HepG2 (cell line): ENCODE measurements around the gene LSM14B. TPM values are rescaled to one million over a fixed set of nuclear protein-coding genes. Genes with fewer than 3 reads are reported as not detected.

ENCODE experiments used
- CENPX ChIP-seq: sonication (generic); formaldehyde crosslinking; IDR thresholded peaks from 2 replicates; pipeline ENCODE4 v1.9.0; 2021; ENCODE audit warnings: mild to moderate bottlenecking, missing genetic modification reagents, moderate library complexity
- CHCHD3 ChIP-seq: sonication (generic); formaldehyde crosslinking; IDR thresholded peaks from 2 replicates; pipeline ENCODE4 v1.8.0; 2022; ENCODE audit warnings: mild to moderate bottlenecking, missing genetic modification reagents, moderate library complexity
- EZH2 ChIP-seq: conservative IDR thresholded peaks from 2 replicates; pipeline ENCODE4 v1.6.1; 2012; ENCODE audit warnings: mild to moderate bottlenecking, low read depth, low read length, moderate library complexity
- HNF4A ChIP-seq: sonication (generic); formaldehyde crosslinking; IDR thresholded peaks from 2 replicates; pipeline ENCODE4 v1.4.0; 2020; ENCODE audit warnings: missing genetic modification reagents
- HNF4G ChIP-seq, 2 experiments: sonication (generic) in 1 of 2; formaldehyde crosslinking in 1 of 2; IDR thresholded peaks; 2 replicates each; pipeline versions ENCODE4 v1.4.0 to v1.6.1; 2011 to 2020; ENCODE audit warnings: borderline replicate concordance in 2 of 2, low read depth in 2 of 2, mild to moderate bottlenecking in 2 of 2, low read length in 1 of 2, missing genetic modification reagents in 1 of 2, moderate library complexity in 1 of 2
- MTA3 ChIP-seq: sonication (generic); formaldehyde crosslinking; IDR thresholded peaks from 2 replicates; pipeline ENCODE4 v1.4.0; 2020; ENCODE audit warnings: missing genetic modification reagents
- NFE2L2 ChIP-seq: fragments of 150-350 bp; IDR thresholded peaks from 2 replicates; pipeline ENCODE4 v1.6.1; 2014; ENCODE audit warnings: low read length
- REL ChIP-seq: sonication (generic); formaldehyde crosslinking; conservative IDR thresholded peaks from 2 replicates; pipeline ENCODE4 v1.8.0; 2022; ENCODE audit warnings: mild to moderate bottlenecking, missing genetic modification reagents, moderate library complexity
- SMC3 ChIP-seq: IDR thresholded peaks from 2 replicates; pipeline ENCODE4 v1.6.1; 2011; ENCODE audit warnings: low read length, improper control_type of control experiment
- SP140L ChIP-seq: sonication (generic); formaldehyde crosslinking; IDR thresholded peaks from 2 replicates; pipeline ENCODE4 v1.4.0; 2020; ENCODE audit warnings: missing genetic modification reagents, borderline replicate concordance
- STAG1 ChIP-seq: sonication (generic); formaldehyde crosslinking; IDR thresholded peaks from 2 replicates; pipeline ENCODE4 v1.4.0; 2020; ENCODE audit warnings: missing genetic modification reagents
- TBP ChIP-seq: sonication (generic); formaldehyde crosslinking; IDR thresholded peaks from 2 replicates; pipeline ENCODE4 v1.5.0; 2020; ENCODE audit warnings: missing genetic modification reagents
- TBX3 ChIP-seq: fragments of 450-650 bp; IDR thresholded peaks from 2 replicates; pipeline ENCODE4 v1.6.1; 2017; ENCODE audit warnings: antibody characterized with exemption, mild to moderate bottlenecking, inconsistent platforms, borderline replicate concordance
- TCF7L2 ChIP-seq: IDR thresholded peaks from 2 replicates; pipeline ENCODE4 v1.6.1; 2011; ENCODE audit warnings: mild to moderate bottlenecking, low read depth, low read length, moderate library complexity
- U2AF1 ChIP-seq: fragments of 200-400 bp; formaldehyde crosslinking; optimal IDR thresholded peaks from 2 replicates; pipeline ENCODE3; 2017; ENCODE audit warnings: mild to moderate bottlenecking, low read depth, low read length
- ZFP36 ChIP-seq: fragments of 150-350 bp; IDR thresholded peaks from 2 replicates; pipeline ENCODE4 v1.6.1; 2018; ENCODE audit warnings: borderline replicate concordance, low read length, low read depth; ENCODE audit not compliant: partially characterized antibody
- ZFP62 ChIP-seq: sonication (generic); formaldehyde crosslinking; IDR thresholded peaks from 2 replicates; pipeline ENCODE4 v1.4.0; 2020; ENCODE audit warnings: missing genetic modification reagents
- ZKSCAN5 ChIP-seq: sonication (generic); formaldehyde crosslinking; IDR thresholded peaks from 2 replicates; pipeline ENCODE4 v1.5.1; 2020; ENCODE audit warnings: mild to moderate bottlenecking, missing genetic modification reagents
- ZNF326 ChIP-seq: sonication (generic); formaldehyde crosslinking; IDR thresholded peaks from 2 replicates; pipeline ENCODE4 v1.4.0; 2020; ENCODE audit warnings: missing genetic modification reagents, borderline replicate concordance
- ZNF33B ChIP-seq: sonication (generic); formaldehyde crosslinking; IDR thresholded peaks from 2 replicates; pipeline ENCODE4 v1.5.1; 2020; ENCODE audit warnings: mild to moderate bottlenecking, missing genetic modification reagents
- ZNF546 ChIP-seq: sonication (generic); formaldehyde crosslinking; conservative IDR thresholded peaks from 2 replicates; pipeline ENCODE4 v1.8.1; 2023; ENCODE audit warnings: mild to moderate bottlenecking, missing genetic modification reagents
- ZNF761 ChIP-seq: sonication (generic); formaldehyde crosslinking; conservative IDR thresholded peaks from 2 replicates; pipeline ENCODE4 v1.4.0; 2020; ENCODE audit warnings: mild to moderate bottlenecking, missing genetic modification reagents
- ZNF788 ChIP-seq: sonication (generic); formaldehyde crosslinking; IDR thresholded peaks from 2 replicates; pipeline ENCODE4 v1.5.0; 2020; ENCODE audit warnings: mild to moderate bottlenecking, missing genetic modification reagents, borderline replicate concordance
- polyA plus RNA-seq, 8 experiments: library from polyadenylated mRNA; depleted of rRNA in 3 of 8; stranded (reverse) in 7 of 8; unstranded in 1 of 8; fragments of >200 nt; fragmentation: Illumina TruSeq in 4 of 8; extraction: Trizol in 4 of 8; gene quantifications; 2 replicates each; pipeline versions ENCODE4 v1.2.1 to v1.2.3, GENCODE V29; 2011 to 2016; ENCODE audit warnings: low read depth in 4 of 8, missing spikeins in 1 of 8, mixed read lengths in 1 of 8; ENCODE audit not compliant: insufficient read depth in 1 of 8
- total RNA-seq, 5 experiments: library from RNA; depleted of rRNA; stranded (reverse); fragments of >200 nt; fragmentation: Illumina TruSeq; extraction: Trizol; gene quantifications; 2 replicates each; pipeline ENCODE4 v1.2.3, GENCODE V29; 2016; ENCODE audit warnings: low read depth in 1 of 5
- TF ChIP-seq, protein P1 (sequence below): sonication (generic); formaldehyde crosslinking; IDR thresholded peaks from 2 replicates; pipeline ENCODE4 v1.5.0; 2020; ENCODE audit warnings: mild to moderate bottlenecking, missing genetic modification reagents, borderline replicate concordance
- TF ChIP-seq, protein P2 (sequence below): sonication (generic); formaldehyde crosslinking; IDR thresholded peaks from 2 replicates; pipeline ENCODE4 v1.5.1; 2020; ENCODE audit warnings: missing genetic modification reagents, mild to moderate bottlenecking, borderline replicate concordance
- TF ChIP-seq, protein P3 (sequence below): sonication (generic); formaldehyde crosslinking; IDR thresholded peaks from 2 replicates; pipeline ENCODE4 v1.4.0; 2020; ENCODE audit warnings: missing genetic modification reagents, borderline replicate concordance

LSM14B gene
- total and polyA plus RNA-seq, 2 of the 13 experiments (the other 11 are each of a cell fraction or from before 2014, with no cell fraction given), result 43.3 to 79.2 TPM

DNA sequence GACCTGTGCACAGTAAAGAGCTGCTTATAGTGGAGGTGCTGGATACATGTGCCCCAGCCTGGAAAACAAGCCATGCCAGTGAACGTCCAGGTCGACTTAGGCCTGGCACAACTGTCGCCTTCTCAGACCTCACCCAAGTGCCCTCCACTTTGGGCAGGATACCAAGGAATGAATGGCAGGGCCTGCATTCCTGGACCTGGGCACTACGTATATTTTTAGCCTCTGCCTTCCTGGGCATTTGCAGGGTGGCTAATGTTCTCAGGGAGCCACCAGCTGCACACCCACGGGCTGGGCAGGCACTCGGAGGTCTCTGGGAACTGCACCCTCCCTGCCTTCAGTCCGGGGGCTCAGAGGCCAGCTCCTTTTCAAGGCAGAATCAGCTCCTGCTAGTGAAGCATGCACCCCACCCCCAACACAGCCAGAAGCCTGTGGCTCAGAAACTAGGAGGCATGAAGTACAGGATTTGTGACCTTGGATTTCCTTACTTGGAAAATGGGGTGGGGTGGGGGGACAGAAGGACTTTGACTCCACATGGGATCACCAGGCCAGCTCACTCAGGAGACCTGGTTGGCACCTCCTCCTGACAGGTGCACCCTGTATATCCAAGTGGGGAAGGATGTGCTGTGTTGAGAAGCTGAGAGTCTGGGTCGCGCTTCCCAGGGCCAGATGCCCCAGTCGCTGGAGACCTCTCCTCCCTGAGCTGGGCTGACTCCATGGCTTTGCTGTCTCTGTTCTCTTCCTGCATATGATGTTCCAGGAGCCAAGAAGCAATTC lies 2.5 kb upstream of the LSM14B start (continued):
- TF ChIP-seq TCF7L2 (no peak), SMC3 (no peak), REL (CRISPR knock-in tag) (no peak), ZNF326 (CRISPR knock-in tag) (no peak), CENPX (CRISPR knock-in tag) (no peak), CHCHD3 (CRISPR knock-in tag) (0 out of 2 replicates have a peak, but pooled peaks have one; percentile 18), ZNF33B (peak; percentile 94; the same call in 1 of the 2 replicates), ZKSCAN5 (peak; percentile 51; the same call in 1 of the 2 replicates), MTA3 (CRISPR knock-in tag) (no peak), EZH2 (no peak), ZNF546 (CRISPR knock-in tag) (peak; percentile 75; the same call in 1 of the 2 replicates), ZFP62 (CRISPR knock-in tag) (no peak), NFE2L2 (no peak), HNF4A (CRISPR knock-in tag) (peak; percentile 91), U2AF1 (peak; percentile 57), HNF4G (IDR thresholded peaks at IDR 0.05; ENCODE audit: borderline replicate concordance, low read depth, low read length) (peak; percentile 94), HNF4G (CRISPR knock-in tag; IDR thresholded peaks at IDR 0.05; ENCODE audit: borderline replicate concordance, low read depth) (peak; percentile 95; the same call in 1 of the 2 replicates), ZFP36 (peak; percentile 52), STAG1 (CRISPR knock-in tag) (no peak), SP140L (CRISPR knock-in tag) (no peak), TBP (no peak), ZNF761 (no peak), ZNF788 (peak; percentile 80; the same call in 1 of the 2 replicates), TBX3 (no peak)
- TF ChIP-seq, protein P1, sequence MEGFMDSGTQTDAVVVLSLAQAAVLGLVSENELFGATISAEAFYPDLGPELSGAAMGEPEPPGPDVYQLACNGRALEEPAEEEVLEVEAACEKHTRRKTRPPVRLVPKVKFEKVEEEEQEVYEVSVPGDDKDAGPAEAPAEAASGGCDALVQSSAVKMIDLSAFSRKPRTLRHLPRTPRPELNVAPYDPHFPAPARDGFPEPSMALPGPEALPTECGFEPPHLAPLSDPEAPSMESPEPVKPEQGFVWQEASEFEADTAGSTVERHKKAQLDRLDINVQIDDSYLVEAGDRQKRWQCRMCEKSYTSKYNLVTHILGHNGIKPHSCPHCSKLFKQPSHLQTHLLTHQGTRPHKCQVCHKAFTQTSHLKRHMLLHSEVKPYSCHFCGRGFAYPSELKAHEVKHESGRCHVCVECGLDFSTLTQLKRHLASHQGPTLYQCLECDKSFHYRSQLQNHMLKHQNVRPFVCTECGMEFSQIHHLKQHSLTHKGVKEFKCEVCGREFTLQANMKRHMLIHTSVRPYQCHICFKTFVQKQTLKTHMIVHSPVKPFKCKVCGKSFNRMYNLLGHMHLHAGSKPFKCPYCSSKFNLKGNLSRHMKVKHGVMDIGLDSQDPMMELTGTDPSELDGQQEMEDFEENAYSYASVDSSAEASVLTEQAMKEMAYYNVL (CRISPR knock-in tag), result peak; percentile 19; the same call in 1 of the 2 replicates
- TF ChIP-seq, protein P2, sequence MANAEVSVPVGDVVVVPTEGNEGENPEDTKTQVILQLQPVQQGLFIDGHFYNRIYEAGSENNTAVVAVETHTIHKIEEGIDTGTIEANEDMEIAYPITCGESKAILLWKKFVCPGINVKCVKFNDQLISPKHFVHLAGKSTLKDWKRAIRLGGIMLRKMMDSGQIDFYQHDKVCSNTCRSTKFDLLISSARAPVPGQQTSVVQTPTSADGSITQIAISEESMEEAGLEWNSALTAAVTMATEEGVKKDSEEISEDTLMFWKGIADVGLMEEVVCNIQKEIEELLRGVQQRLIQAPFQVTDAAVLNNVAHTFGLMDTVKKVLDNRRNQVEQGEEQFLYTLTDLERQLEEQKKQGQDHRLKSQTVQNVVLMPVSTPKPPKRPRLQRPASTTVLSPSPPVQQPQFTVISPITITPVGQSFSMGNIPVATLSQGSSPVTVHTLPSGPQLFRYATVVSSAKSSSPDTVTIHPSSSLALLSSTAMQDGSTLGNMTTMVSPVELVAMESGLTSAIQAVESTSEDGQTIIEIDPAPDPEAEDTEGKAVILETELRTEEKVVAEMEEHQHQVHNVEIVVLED (CRISPR knock-in tag), result peak; percentile 76; the same call in 1 of the 2 replicates
- TF ChIP-seq, protein P3, sequence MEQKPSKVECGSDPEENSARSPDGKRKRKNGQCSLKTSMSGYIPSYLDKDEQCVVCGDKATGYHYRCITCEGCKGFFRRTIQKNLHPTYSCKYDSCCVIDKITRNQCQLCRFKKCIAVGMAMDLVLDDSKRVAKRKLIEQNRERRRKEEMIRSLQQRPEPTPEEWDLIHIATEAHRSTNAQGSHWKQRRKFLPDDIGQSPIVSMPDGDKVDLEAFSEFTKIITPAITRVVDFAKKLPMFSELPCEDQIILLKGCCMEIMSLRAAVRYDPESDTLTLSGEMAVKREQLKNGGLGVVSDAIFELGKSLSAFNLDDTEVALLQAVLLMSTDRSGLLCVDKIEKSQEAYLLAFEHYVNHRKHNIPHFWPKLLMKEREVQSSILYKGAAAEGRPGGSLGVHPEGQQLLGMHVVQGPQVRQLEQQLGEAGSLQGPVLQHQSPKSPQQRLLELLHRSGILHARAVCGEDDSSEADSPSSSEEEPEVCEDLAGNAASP (CRISPR knock-in tag), result peak; percentile 13; the same call in 1 of the 2 replicates
